CD4-positive, alpha-beta T cell treated with Interleukin-2 at 100 ng/mL for 4 hours (primary cell): ENCODE data around the gene KRT73.
"Not testable (repeated sequence)": the region's sequence is repeated elsewhere in the genome, so short reads cannot be mapped to it uniquely, and the experiment has no call there.

Experiments used
- DNase-seq: peaks from one replicate; pipeline ENCODE4 v3.0.0-alpha.2; 2020; ENCODE audit warnings: low spot score

Gene KRT73

DNA sequence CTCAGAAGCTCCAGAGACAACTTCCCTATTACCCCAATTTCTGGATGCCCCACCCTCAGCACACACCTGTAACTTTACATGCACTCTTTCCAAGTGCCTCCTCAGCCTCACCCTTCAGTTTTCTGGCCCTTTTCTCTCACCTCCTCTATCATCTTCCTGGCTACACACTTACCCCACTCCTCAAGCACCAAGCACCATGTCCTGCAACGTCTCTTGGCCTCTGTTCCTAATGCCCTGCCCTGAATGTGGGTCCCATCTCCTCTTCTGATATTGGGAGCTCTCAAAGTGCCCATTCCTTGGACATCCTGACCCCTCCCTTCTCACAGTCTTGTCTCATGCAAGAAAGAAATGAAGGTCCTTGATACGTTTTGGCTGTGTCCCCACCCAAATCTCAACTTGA lies 18.3 kb downstream of the KRT73 start:
- DNase-seq: no peak

- DNase-seq: no peak
These were observed 19.4 kb downstream of the KRT73 start for GRCh38 chr12:52598966-52599365.

- DNase-seq: not testable (repeated sequence)
These were observed 24.1 kb downstream of the KRT73 start for GRCh38 chr12:52594237-52594636.

DNA sequence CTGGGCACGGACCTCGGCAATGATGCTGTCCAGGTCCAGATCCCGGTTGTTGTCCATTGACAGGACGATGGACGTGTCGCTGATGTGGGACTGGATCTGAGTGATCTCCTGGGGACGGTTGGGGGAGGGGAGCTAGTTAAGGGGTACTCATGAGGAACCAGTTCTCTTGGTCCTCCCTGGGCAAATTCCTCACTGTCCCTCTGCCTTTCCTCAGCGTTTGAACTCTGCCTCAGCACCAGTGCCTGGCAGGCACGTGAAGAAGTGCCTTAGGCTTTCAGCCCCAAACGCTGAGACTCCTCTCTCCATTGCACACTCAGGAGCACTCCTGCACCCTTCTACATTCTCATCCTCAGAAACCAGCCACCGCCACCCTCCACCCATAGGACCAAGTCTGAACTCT lies 26.8 kb downstream of the KRT73 start:
- DNase-seq: no peak

- no peak for DNase-seq
These were observed 28.3 kb downstream of the KRT73 start for GRCh38 chr12:52590021-52590420.

DNA sequence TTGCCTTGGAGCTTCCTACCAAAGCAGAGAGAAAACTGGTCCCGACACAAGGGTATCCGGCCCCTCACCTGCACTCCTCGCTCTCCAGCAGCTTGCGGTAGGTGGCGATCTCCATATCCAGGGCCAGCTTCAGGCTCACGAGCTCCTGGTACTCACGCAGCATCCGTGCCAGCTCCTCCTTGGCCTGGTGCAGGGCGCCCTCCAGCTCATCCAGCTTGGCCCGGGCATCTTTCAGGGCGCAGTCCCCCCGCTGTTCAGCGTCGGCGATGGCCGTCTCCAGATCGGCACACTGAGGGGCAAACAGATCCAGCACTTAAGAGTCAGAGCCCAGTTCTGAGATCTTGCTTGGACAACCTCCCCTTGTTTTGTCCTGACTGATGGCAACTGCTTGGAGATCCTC lies 30.8 kb downstream of the KRT73 start:
- no peak for DNase-seq

DNA sequence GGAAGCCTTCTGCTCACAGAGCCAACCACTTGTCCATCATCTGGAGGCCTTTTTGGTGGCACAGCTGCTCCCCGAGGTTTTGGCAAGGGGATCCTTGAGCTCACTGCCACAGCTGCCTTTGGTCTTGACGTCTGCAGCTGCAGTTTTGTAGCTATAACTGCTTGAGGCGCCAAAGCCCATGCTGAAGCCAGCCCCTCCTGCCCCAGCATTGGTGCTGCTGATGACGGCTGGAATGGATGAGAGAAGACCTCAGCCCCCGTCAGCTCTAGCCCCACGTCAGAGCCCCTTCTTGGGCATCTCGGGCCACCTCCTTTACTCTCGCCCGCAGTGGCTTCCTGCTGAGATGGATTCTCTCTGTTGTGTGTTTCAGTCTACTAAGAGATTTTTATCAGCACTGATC lies 32.4 kb downstream of the KRT73 start:
- peak; percentile 13 for DNase-seq

DNA sequence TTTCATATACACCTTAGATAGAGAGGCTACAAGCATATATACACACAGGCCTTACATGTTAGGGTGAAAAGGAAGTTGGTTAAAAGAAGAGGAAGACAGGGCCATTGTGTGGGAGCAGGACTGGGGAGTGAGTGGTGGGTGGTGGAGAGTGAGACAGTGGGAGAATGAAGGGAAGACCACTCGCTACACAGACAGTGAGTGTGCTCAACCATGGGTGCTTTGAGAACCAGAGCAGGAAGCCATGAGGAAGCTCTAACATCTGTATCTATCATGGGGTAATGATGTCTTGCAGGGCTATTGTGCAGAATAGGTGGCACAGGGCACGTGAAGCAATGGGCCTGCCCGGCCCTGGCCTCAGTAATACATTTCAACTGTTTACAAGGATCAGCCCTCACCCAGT lies 33.3 kb downstream of the KRT73 start:
- no peak for DNase-seq

DNA sequence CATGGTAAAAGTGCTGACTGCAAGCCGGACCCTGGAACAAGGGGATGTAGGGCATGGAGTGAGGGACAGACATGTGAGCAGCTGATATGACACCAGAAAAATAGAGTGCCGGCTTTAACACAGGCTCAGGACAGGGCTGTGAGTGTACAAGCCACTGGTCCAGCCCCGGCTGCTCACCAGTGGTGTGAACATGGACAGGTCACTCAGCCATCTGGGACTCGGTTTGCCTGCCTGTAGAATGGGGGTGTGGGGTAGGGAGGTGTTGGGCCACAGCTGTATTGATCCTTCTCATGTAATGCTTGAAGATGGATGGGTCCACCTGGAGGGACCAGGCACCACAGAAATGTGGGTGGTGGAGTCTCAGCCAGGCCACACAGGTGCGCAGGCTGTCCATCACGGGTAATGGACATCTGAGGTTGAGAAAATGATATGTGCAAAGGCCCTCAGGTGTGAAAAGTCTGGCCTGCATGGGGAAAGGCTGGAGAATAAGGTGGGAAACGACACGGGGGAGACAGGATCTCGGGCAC lies 34.1 kb downstream of the KRT73 start:
- no peak for DNase-seq

DNA sequence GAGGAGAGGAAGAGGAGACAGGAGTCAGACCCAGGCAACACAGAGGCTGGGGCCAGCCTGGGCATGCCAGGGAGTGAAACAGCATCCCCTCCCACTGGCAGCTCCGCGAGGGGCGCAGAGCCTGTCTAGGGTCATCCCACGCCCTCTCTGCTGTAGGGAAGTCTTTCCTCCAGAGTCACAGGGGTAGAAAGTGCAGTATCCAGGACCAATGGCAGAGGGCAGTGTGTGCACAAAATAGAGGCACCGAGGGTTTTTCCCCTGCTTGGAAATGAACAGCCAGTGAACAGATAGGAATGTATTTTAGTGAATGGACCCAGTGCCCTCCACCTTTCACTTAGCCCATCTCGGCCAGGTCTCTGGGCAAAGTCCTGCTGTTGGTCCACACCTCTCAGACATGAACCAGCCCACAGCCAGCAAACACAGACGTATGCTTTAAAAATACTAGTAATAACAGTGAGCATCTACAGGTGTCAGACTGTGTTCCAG lies 35.3 kb downstream of the KRT73 start:
- peak; percentile 65 for DNase-seq

GRCh38 chr12:52582486-52582885 lies 35.9 kb downstream of the KRT73 start:
- DNase-seq: no peak

- DNase-seq: no peak
These were observed 36.9 kb downstream of the KRT73 start for GRCh38 chr12:52581481-52581880.

DNA sequence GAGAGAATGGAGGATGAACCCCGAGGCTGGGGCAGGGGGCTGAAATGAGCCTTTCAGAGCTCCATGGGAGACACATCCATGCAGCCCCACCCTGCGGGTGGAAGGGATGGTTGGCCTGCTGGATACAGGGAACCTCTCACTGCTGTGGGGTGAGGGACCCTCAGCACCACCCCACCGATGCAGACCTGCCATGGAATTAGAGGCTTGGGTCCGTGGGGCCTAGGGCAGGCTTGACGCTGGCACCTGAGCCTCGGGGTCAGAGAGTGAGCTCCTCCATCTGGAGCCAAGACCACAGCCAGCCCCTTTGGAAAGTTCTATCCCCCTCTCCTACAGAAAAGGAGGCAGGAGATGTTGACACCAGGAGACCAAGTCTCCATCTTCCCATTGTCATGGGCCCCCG lies 37.3 kb downstream of the KRT73 start:
- DNase-seq: no peak

DNA sequence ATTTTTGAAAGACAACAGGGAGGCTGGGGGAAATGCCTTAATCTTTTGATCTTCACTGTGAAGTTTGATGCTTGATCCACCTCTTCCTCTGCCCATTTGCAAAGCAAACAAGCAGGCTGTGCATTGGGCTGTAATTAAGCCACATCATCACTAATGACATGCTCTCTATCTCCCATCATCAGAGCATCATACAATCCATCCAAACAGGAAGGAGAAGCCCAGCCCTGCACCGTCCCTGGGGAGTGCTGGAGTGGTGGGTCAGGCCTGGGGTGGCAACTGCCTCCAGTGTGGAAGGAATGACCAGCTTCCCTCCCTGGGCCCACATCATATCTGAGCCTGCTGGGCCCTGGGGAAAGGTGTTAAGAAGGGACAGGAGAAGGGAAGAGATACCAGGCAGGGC lies 37.9 kb downstream of the KRT73 start:
- no peak for DNase-seq

- DNase-seq: no peak
These were observed 38.6 kb downstream of the KRT73 start for GRCh38 chr12:52579468-52580465.

DNA sequence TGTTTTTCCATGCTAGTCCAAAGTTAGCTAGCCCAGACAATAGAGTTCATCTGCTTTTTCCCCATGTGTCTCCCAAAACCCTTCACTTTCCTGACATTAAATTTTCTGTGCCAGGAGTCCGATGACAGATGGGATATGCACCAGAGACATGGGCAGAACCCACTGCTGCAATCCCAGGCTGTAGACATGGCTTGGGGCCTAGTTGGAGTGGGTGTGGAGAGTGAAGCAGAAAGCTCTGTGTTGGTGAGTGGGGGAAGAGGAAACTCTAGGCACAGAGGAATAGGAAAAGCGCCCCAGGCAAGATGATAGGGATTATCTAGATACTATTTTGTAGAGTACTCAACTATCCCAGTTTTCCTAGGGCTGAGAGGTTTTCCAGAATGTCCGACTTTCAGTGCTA lies 39.9 kb downstream of the KRT73 start:
- DNase-seq: no peak

GRCh38 chr12:52577316-52577715 lies 41.0 kb downstream of the KRT73 start:
- no peak for DNase-seq

- DNase-seq: no peak
These were observed 42.4 kb downstream of the KRT73 start for GRCh38 chr12:52575948-52576347.

GRCh38 chr12:52575256-52575655 lies 43.1 kb downstream of the KRT73 start:
- DNase-seq: no peak

GRCh38 chr12:52573743-52574142 lies 44.6 kb downstream of the KRT73 start, which contains the start of gene KRT74:
Gene KRT74 (minus strand): TSS chr12:52573843. CDS start chr12:52573777, 66 bp downstream.
- no peak for DNase-seq

GRCh38 chr12:52573306-52573705 lies 45.1 kb downstream of the KRT73 start:
- DNase-seq: no peak

DNA sequence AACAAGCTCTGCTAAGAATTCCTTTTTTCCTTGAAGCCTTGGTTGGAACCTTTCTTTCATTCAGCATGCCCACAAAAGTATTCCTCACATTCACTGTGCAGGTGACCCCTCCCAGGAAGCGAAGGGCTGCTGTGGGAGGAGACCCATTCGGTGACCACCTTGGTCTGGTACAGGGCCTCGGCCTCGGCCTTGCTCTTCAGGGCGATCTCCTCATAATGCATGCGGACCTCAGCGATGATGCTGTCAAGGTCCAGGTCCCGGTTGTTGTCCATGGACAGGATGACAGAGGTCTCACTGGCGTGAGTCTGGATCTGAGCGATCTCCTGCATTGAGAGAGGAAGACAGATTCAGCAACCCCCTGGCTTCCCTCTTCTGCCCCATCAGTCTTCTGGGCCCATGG lies 47.8 kb downstream of the KRT73 start:
- DNase-seq: no peak

GRCh38 chr12:52568111-52568510 lies 50.2 kb downstream of the KRT73 start:
- DNase-seq: no peak
